Measurements from ENCODE around the gene ATP5F1D.

ATP5F1D gene

DNA sequence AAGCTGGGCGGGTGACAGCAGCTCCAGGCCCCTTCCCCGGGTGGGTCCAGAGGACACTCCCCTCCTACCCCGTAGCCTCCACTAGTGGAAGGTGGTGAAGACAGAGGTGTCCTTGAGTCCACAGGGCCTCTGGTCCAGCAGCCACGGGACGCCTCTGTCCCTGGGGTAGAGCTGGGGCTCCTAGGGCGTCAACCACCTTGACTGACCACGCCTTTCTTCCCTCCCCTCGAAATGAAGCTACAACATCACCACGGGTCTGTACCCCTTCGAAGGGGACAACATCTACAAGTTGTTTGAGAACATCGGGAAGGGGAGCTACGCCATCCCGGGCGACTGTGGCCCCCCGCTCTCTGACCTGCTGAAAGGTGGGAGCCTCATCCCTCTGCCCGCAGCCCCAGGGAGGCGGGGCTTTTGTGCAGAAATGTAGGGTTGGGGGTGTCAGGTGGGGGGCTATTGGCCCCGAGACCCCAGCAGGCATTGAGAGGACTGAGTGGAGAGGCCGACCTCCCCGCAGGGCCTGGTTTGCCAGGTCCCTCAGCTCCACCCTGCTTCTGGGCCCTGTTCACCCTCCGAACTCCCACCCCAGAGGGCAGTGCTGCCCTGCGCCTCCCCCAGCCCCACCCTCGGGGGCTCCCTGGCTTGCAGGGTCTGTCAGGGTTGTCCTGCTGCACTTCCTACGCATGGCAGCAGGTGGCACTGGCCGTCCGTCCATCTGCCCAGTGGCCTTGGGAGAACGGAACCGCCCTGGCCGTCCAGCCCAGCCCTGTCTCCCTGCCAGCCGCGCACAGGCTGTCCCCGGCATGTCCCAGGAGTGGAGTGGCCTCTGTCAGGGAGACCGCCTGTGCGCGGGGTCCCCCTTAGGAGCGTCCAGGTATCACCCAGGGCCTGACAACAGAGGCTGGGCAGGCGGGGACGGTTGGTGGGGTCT lies 20.3 kb upstream of the ATP5F1D start:
- DNase-seq = no peak

DNA sequence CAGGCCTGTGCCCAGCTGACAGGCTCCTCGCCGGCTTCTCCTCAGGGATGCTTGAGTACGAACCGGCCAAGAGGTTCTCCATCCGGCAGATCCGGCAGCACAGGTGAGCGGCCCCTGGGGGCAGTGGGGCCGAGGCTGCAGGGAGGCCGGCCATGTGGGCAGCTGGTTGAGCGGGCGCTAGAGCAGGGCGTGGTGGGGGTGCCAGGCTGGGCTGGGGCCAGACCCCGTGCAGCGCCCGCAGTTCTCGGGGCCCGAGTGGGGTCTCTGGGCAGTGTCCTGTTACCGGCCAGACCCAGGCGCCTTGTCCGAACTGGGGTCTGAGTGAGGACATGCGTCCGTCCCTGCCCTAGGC lies 19.7 kb upstream of the ATP5F1D start:
- DNase-seq = no peak

DNA sequence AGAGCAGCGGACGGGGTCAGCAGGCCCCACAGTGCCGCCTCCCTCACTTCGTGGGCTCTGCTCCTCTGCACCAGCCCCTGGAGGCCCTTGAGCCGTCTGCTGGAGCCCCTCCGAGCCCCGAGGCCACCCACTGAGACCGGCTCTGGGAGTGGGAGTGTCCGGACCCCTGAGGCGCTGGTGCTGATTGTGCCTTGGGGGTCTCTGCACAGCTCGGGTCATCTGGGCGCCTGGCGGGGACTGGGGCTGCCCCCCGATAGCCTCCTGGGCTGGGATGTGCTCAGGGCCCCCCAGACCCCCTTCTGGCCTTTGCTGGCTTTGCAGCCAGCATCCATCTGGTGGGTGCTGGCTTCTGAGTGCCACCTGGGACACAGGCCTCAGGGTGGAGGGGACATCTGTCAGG lies 19.2 kb upstream of the ATP5F1D start:
- DNase-seq = no peak

DNA sequence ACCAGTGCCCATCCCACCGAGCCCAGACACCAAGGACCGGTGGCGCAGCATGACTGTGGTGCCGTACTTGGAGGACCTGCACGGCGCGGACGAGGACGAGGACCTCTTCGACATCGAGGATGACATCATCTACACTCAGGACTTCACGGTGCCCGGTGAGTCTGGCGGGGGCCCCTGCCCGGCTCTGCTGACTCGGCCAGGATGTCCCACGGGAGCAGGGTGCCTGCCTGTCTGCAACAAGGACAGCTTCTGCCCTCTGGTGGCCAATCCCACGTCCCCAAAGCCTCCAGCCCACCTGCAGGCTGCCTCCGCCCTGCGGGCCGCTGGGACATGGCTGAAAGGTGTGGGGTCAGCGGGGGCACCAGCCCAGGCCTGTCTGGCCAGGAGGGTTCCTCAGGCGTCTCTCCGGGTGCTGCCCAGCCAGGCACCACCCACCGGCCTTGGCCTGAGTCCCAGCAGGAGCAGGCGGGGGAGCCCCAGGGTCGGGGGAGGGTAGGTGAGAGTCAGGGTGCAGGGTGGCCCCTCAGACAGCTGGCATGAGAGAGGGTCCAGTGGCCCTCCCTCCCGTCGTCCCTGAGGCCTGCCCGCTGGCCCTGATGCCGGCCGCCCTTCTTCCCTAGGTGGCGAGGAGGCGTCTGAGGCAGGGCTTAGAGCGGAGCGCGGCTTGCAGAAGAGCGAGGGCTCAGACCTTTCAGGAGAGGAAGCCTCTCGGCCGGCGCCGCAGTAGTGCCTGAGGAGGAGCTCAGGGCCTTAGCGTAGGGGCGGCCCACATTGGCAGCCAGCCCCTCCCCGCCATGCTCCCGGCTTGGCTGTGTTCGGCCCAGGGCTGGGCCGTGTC lies 18.3 kb upstream of the ATP5F1D start:
- peak; percentile 52 for DNase-seq

DNA sequence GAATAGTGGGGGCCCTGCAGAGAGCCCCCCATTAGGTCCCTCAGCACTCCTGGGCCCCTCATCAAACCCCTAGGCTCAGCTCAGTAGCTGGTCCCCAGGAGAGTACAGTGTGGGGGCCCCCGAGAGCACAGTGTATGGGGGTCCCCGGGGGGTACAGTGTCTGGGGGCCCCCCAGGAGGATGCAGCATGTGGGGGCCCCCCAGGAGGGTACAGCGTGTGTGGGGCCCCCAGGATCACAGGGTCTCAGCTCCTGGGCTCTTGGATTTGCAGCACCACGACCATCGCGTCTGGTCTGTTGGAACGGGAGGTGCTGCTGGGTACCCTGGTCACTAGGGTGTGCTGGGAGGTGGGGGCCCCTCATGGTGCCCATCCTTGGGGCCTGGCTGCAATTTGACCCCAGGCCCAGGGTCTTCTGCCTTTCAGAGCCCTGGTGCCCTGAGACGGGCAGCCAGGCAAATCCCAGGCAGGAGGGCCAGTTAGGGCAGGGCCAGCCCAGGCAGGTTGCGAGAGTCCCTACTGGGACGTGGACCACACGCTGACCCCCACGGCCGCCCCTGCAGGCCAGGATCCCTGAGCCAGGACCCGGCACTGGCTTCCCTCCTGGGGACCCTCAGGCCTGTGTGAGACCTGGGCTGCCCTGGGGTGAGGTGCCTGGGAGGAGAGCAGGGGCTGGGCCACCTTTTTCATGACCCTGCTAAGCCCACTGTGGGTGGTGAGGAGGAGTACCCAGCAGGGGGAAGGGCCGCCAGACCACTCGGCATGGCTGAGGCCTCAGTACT lies 17.3 kb upstream of the ATP5F1D start:
- DNase-seq = no peak

DNA sequence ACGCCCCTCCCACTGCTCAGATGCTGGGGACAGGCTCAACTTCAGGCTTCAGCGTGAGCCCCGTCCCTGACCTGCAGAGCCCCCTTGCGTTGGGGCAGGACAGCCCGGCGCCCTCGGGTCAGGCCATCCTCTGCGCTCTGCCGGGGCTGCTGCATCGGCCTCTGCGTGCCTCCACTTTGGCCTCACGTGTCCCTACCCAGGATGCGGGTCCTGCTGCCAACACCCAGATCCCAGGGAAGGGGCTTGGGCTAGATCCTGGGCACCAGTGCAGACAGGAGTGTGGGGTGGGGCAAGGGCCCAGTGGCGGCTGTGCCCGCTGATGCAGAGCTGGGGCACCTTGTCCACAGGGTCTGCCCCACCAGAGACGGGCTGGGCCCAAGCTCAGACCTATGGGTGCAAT lies 16.7 kb upstream of the ATP5F1D start:
- no peak for DNase-seq

DNA sequence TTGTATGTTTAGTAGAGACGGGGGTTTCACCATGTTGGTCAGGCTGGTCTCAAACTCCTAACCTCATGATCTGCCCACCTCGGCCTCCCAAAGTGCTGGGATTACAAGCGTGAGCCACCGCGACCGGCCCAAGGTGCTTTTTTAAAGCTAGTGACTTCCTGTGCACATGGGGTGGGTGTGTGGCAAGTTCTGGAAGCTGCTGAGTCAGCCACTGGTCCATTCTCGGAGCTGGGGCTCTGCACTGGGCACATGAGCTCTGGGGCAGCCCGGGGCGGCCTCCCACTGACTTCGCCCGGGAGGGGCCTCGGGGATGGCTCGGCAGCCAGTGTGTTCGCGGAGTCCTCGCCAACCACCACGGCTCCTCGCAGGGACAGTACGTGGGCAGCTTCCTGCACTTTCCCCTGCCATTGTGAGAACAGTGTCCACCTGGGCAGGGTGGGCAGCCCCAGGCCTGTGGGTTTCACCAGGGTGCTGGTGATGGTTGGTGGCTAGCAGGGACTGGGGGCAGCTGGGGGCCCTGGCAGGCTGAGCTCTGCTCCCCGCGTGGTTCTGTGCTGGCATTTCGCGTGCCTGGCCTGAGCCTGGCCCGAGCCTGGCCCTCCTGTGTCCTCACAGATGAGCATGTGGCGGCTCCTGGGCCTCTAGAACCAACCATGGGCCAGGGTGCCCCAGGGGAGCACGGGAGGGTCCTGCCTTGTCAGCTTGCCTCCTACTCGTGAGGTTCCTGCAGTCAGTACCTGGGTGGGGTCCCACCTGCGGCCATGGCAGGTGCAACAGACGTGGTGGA lies 15.9 kb upstream of the ATP5F1D start:
- DNase-seq = no peak

DNA sequence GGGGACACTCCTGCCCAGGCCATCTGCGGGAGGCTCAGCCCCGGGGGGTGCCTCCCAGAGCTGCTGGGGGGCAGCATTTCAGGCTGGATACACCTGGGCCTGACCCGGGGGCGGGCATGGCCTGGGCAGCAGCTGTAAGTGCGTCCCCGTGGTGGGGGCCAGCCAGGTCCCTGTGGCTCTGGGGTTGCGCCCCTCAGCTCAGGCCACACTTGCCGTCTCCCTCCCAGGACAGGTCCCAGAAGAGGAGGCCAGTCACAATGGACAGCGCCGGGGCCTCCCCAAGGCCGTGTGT lies 15.4 kb upstream of the ATP5F1D start:
- no peak for DNase-seq

DNA sequence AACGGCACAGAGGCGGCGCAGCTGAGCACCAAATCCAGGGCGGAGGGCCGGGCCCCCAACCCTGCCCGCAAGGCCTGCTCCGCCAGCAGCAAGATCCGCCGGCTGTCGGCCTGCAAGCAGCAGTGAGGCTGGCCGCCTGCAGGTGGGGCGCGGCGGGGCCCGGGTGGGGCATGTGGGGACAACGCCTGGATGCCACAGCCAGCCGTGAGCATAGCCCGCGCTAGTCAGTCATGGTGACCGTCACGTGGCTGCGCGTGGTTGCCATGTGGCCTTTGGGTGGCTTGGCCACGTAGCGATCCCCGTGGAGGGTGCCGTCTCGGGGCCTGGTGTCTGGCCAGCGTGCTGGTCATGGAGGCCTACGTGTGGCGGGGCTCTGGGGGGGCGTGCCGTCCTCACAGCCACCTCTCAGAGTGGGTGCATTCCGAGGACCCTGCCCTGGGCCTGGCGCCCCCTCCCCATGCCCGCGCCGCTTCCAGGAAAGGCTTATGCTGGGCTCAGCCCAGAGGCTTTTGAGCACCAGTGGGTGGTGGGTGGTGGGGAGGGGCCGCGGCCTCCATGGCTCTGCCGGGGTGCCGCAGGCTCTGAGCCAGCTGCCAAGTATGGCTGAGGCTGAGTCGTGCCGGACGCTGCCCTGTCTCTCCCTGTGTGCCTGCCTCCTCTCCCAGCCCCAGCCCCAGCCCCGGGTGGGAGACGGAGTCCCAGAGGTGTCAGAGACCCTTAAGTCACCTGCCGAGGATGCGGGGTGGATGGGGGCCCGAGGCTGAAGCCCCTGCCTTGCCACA lies 14.8 kb upstream of the ATP5F1D start:
- no peak for DNase-seq

DNA sequence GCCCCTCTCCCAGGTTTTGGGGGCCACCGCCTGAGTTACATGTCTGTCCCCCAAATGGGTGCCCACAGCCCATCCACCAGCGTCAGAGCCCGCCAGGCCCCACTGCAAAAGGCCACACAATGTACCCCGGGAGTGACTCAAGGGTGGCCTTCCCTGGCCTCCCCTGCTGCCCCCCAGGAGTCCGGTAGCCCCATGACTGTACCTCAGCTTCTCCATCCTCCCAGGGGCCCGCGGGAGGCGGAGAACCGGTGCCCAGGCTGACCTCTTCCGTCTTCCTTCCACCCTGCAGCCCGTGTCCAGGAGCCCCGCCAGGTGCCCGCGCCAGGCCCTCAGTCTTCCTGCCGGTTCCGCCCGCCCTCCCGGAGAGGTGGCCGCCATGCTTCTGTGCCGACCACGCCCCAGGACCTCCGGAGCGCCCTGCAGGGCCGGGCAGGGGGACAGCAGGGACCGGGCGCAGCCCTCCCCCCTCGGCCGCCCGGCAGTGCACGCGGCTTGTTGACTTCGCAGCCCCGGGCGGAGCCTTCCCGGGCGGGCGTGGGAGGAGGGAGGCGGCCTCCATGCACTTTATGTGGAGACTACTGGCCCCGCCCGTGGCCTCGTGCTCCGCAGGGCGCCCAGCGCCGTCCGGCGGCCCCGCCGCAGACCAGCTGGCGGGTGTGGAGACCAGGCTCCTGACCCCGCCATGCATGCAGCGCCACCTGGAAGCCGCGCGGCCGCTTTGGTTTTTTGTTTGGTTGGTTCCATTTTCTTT lies 14.1 kb upstream of the ATP5F1D start:
- DNase-seq = no peak

DNA sequence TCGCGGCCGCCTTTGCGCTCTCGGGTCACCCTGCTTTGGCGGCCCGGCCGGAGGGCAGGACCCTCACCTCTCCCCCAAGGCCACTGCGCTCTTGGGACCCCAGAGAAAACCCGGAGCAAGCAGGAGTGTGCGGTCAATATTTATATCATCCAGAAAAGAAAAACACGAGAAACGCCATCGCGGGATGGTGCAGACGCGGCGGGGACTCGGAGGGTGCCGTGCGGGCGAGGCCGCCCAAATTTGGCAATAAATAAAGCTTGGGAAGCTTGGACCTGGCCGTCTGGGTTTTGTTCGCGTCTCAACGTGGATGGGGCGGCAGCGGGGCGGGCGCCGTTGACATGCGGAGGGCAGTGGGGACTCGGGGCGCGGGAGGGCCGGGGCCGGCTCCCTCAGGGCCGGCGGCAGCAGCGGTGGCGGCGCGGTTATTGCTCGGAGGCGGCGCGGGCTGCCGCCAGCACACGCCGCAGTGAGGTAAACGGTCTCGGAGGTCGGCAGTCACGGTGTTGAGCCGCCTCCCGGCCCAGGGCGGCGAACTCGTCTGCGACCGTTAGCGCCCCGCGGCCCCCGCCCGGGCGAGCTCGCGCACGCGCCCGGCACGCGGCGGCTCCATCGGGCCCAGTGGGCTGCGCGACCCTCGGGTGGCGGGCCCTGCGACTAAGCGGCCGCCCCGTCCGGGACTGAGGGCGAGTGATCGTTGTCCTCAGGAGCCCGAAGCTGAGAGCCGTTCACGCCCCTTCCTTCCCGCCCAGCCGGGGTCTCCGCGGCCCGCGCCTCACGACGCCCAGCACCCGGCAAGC lies 13.2 kb upstream of the ATP5F1D start:
- no peak for DNase-seq

DNA sequence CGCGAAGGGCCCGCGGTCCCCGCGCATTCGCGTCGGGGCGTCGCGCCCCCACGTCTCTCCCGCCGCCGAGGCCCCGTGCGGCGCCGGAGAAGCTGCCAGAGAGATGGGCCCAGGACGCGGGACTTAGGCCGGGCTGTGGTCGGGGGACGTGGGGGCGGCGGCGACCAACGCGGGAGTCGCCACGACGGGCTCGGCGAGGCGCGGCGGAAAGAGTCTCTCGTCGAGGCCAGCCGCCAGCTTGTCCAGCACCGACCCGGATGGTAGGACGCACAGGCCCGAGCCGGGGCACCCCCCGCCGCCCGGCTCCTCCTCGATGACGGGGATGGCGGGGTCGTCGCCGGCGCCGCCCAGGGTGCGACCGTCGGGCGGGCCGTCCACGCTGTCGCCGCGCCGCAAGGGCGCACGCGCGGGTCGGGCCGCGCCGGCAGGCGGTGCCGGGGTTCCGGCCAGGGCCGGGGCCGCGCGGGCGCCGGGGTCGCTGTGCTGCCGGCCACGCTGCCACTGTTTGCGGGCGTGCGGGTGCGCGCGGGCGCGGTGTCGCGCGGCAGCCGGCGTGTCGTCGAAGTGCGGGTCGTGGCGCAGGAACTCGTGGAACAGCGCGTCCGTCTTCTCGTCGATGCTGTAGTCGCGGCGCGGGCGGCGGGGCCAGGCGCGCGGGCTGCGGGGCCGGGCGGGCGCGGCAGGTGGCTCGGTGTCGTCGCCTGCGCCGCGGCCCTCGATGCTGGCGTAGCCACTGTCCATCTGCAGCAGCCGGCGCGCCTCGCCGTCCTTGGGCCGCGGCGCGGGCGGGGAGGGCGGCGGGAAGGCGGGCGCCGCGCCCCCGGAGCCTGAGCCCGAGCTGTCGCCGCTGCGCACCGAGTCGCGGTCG lies 12.3 kb upstream of the ATP5F1D start:
- no peak for DNase-seq

DNA sequence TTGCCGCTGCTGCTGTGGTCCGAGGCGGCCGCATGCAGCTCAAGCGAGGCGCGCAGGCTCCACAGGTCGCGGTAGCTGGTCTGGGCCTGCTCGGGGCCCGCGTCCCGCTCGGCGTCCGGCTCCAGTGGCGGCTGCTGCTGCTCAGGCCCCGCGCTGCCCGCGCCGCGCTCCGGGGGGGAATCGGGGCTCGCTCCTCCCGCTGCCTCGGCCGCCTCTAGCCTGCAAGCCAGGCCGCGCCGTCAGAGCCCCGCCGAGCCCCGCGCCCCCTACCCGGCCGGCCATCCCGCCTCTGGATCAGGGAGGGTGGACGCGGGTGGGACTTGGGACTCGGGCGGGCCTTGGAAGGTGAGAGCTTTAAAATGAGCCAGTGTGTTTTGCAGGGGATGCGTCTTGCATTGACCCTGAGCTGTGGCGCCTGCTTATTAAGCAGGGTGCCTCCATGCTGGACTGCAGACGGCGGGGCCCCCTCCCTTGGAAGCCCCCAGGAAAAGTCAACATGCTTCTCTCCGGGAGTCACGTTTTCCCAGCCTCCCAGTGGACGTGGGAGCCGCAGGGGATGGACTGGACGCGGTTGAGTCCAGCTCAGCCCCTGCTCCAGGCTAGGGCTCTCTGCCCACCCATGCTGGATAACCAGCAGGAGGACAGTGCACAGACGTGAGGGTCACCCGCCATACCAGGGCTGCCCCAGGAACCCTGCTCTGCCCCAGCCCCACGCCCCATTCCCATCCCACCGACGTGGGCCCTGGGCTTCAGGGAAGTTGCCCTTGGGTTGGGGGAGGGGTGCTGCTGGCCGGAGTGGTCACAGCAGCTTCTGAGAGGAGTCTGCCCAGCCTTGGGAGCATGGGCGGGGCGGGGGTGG lies 11.4 kb upstream of the ATP5F1D start:
- no peak for DNase-seq

DNA sequence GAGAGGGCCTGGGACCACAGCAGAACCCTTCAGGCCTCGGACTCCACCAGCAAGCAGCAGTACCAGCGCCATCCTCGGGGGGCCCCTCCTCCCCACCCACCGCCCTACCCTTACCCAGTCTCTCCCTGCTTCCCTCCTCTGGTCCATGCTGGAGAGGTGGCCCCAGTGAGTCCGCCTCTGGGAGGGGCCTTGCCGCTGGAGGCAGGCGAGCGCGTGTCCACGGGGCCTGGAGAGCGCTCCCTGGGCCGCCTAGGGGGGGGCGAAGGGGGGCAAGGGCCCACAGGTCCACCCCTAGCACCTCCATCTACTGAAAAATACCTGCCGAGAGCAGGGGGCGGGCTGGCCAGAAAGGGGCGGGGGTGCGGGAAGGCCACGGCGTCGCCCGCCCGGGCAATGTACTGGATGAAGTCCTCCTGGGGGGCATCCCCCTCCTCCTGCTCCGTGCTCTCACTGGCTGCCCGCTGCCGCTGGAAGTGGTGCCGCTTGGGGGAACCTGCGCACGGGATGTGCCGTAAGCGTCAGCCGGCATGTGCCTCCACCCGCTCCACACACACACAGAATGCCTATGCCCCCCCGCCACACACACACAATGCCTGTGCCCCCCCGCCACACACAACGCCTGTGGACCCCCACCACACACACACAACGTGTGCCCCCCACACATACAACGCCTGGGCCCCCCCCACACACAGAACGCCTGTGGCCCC lies 10.6 kb upstream of the ATP5F1D start:
- DNase-seq = no peak

DNA sequence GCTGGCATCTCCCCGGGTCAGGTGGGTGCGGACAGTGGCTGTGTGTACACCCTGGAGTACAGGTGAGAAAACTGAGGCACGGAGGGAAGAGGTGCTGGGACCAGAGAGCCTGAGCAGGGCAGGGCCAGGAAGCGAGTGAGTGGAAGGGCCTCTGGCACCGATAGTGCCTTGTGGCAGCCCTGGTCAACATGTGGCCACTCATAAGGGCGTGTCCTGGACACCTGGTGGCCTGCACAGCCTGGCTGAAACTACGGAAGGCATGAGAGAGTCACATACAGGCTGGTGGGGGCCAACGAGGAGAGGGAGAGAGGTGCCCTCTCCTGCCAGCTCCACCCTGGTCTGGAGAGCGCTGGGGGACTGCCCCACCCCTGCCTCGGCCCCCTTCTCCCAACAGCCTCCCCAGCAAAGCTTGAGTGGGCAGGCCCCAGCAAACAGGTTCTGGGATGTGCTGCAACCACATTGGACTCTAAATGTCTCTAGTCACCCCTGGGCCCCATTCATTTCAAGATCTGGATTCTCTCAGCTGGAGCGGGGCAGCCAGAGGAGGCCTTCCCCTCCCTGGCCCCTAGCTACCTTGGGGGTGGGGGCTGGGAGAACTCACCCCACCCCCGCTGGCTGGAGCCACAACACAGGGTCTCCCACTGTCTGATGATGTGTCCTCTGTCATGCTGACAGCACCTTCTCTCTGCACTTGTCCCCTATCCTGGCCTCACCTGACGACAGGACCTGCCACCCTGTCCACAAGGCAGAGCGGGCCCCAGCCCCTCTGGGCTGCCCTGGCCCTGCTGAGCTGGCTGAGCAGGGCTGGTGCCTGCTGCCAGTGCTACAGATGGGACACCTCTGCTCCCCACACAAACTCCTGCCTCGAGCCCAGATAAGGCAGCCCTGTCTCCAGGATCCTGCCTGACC lies 9.6 kb upstream of the ATP5F1D start:
- DNase-seq = no peak

DNA sequence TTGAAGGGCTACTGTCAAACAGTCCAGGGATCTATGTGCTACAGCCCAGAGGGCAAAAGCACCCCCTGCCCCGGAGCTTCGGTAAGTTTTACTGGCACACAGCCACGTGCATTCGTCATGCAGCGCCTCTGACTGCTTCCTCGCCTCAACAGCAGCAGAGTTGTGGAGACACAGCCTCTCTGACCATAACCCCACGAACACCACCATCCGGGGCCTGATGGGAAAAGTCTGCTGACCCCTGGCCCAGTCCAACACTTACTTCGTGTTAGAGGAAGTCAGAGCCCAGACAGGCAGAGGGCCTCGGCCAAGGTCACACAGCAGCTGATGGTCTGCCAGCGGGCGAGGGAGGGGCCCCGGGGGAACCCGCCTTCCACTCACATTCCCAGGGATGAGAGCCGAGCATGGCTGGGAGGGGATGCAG lies 8.9 kb upstream of the ATP5F1D start:
- no peak for DNase-seq
